Skeletal muscle cell (primary cell): ENCODE results near the gene CXCR4.
"Not testable (repeated sequence)": the region's sequence is repeated elsewhere in the genome, so short reads cannot be mapped to it uniquely, and the experiment has no call there.

Experiments used
- DNase-seq: peaks from one replicate; pipeline ENCODE4 v3.0.0-alpha.2; 2010; ENCODE audit warnings: low read depth
- H3K4me3 ChIP-seq: 2 replicates; pipeline ENCODE4 v1.5.1; 2011; ENCODE audit warnings: low read depth, mild to moderate bottlenecking, control low read depth, low read length, moderate library complexity

Gene CXCR4

GRCh38 chr2:136086253-136087016, 31.5 kb downstream of the CXCR4 start:
- H3K4me3 ChIP-seq, result no peak overlapping the region
- DNase-seq, result no peak

- H3K4me3 ChIP-seq, result no peak overlapping the region
- DNase-seq, result no peak
Measured at GRCh38 chr2:136085453-136086209, 32.3 kb downstream of the CXCR4 start.

DNA sequence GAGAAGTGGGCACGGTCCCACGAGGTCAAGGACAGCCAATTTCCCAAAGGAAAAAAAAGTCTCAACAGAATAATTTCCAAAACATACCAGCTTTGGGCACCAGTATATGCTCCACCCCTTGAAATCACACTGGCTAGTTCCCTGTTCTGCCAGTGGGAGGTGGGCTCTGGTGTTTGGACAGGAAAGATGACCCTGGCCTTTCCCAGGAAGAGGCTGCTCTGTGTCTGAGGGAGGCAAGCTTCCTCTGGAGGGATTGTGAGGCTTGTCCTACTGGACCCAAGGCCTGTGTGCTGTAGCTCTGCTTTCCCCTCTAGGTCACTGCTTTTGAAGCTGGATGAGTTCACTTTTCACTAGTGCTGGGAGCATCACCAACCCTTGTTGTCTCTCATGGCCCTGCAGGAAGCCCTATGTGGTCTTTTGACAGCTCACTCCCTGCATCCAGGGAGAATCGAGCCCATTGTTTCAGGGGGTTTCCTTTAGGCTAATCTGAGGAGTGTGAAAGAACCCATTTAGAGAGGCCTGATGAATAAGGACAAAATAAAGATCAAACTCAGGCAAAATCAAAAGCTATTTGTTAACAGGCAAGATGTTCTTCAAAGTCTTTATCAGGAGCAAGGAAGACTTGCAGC, 36.3 kb downstream of the CXCR4 start:
- H3K4me3 ChIP-seq, result no peak overlapping the region
- no peak for DNase-seq

- DNase-seq, result no peak
Measured at GRCh38 chr2:136080114-136080513, 37.8 kb downstream of the CXCR4 start.

GRCh38 chr2:136077107-136077506, 40.8 kb downstream of the CXCR4 start:
- DNase-seq, result no peak
- no peak overlapping the region for H3K4me3 ChIP-seq

More at GRCh38 chr2:136080114-136080513, 37.8 kb downstream of the CXCR4 start:
- no peak overlapping the region for H3K4me3 ChIP-seq

DNA sequence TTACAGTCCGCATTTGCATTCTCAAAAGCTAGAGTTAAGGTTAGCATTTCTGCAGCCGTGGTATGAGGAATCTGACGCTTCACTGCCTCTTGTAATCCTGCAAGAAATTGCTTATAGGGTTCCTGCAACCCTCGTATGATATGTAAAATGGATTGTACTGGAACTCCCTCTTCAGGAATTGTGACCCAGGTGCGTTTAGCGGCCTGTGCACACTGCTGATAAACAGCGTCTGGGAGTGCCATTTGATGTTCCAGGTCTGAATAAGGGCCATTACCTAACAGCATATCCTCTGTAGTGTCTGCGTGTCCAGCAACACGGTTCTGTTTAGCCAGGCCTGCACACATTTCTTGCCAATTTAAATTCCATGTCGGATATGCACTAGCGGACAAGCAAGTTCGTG, 42.5 kb downstream of the CXCR4 start:
- no peak for DNase-seq
- H3K4me3 ChIP-seq, result no peak overlapping the region

DNA sequence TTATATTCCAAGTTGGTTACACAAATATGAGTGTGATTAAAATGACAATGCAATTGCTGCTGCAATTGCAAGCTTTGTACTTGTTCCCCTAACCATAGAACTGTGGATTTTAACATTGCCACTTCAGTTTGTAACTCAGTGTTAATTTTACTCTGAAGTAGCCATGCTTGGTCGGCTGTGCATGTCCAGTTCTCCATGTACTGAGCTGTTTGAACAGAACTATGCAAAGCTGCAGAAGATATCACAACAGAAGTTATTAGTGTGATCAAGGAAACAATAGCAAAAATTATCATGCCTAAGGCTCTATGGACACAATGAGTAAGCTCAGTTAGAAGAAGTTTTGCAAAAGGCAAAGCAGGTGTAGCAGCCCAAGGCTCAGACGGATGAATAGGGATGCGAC, 45.3 kb downstream of the CXCR4 start:
- no peak for DNase-seq
- no peak overlapping the region for H3K4me3 ChIP-seq

GRCh38 chr2:136071887-136072286, 46.1 kb downstream of the CXCR4 start:
- DNase-seq, H3K4me3 ChIP-seq: not testable (repeated sequence)

DNA sequence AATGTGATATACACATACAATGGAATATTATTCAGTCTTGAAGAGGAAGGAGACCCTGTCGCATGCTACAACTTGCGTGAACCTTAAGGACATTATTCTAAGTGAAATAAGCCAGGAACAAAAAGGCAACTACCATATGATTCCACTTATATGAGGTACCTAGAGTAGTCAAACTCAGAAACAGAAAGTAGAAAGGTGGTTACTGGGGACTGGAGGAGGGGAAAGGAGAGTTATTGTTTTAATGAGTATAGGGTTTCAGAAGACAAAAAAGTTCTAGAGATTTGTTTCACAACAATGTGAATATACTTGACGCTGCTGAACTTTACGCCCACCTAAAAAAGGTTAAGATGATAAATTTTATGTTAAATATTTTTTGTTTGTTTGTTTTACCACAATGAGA, 47.0 kb downstream of the CXCR4 start:
- no peak overlapping the region for H3K4me3 ChIP-seq
- DNase-seq, result no peak

DNA sequence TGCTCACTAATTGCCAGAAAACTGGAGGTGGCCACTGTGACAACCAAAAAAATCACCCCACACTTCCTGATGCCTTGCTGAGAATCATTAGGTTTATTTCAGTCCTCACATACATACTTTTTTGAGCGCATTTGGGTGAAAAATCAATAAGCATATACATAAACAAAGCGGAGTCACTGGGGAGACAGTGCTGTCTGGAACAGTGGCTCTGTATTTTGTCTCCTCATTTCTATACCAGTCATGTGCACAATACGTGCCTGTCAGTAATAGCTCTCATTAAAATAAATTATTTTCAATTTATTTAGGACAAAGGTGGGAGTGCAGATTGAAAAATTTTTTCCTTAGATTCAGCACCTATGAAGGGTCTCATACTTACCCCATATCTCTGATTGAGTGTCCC, 48.2 kb downstream of the CXCR4 start:
- no peak overlapping the region for H3K4me3 ChIP-seq
- no peak for DNase-seq

- DNase-seq, result no peak
- no peak overlapping the region for H3K4me3 ChIP-seq
Measured at GRCh38 chr2:136068581-136069227, 49.2 kb downstream of the CXCR4 start.

DNA sequence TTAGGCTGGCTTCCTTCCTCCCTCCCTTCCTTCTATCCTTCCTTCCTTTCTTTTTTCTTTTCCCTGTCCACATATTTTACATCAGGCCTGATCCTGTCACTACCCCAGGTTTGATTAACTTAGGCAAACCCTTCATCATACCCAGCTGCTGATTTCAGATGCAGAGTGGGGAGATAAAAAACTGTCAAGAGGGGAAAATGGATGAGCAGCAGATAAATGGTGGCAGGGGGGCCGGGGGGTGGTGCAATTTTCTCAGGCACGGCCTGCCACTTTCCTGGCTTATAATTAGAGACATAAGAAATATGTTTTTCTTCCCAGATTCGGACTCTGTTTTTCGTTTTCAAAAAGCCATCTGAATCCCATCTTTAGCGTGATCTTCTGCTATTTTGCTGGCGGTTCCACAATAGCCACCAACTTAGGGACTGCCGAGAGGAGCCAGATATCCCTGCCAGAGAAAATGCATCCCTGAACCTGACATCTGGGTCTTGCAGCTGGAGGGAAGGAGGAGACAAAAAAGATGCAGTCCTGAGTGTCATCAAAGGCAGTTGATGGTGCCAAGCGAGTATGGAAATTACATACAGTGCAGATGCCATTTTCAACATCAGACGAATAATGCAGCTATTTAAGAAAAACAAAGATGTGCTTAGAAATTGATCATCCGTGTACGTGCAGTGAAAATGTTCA, 49.9 kb downstream of the CXCR4 start:
- no peak for DNase-seq
- H3K4me3 ChIP-seq, result no peak overlapping the region

GRCh38 chr2:136067459-136067858, 50.5 kb downstream of the CXCR4 start:
- no peak for DNase-seq
- H3K4me3 ChIP-seq, result no peak overlapping the region

DNA sequence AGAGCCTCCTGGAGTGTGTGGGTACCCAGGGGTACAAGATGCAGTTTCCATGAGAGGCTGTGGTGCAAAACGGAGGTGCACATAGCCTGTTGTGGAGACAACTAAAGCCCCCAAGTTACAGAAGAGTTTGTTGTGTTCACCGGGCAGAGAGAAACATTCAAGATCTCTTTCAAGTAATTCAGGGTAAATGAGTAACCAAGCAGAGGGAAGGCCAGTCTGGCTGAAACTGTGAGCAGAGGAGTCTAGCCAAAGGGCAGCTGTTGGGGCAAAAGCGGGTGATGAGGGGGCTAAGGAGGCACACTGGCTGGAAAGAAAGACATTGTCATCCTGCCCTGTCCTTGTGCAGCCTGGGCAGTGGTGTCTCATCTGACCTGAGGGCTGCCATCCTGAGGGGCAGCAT, 52.0 kb downstream of the CXCR4 start:
- no peak overlapping the region for H3K4me3 ChIP-seq
- DNase-seq, result no peak

DNA sequence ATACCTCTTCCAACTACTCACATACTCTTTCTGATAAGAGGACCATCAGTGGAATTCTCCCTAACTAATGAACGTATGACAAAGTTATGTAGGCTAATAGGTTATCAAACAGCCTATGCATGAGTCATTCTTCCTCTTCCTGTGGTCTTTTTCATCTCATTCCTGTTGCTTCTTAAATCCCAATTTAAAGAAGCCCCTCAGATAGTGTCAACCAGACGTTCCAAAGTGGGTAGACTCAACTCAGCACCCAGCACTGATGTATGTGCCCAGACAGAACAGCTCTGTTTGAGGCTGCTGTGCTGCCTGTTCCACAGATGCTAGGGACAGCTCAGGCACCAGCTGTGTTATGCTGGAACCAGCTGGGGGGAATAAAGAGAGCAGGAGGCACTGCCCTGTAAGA, 52.6 kb downstream of the CXCR4 start:
- no peak for DNase-seq
- H3K4me3 ChIP-seq, result no peak overlapping the region
